Mucosa of descending colon (tissue), 3 donors: ENCODE results near the gene SCCPDH. TPM values are rescaled to one million over a fixed set of nuclear protein-coding genes. Genes with fewer than 3 reads are reported as not detected.
A peak's percentile ranks its signal among the peaks of the same experiment; 100 is the strongest.

Experiments
- ATAC-seq: fragments of 200-7000 bp; cut with Tn5 transposase; one replicate; pipeline ENCODE4 v1.9.1; 2020; ENCODE audit warnings: mild to moderate bottlenecking, moderate library complexity
- DNase-seq, 3 donors: peaks; one replicate each; pipeline ENCODE4 v3.0.0-alpha.2; 2020
- H3K36me3 ChIP-seq: fragments of 200-600 bp; one replicate; pipeline ENCODE4 v1.8.0; 2021; ENCODE audit warnings: low read depth, mild to moderate bottlenecking
- H3K4me1 ChIP-seq: fragments of 200-600 bp; one replicate; pipeline ENCODE4 v1.8.0; 2021; ENCODE audit warnings: low read depth, mild to moderate bottlenecking
- H3K4me3 ChIP-seq: fragments of 200-600 bp; one replicate; pipeline ENCODE4 v1.8.0; 2021; ENCODE audit warnings: mild to moderate bottlenecking
- H3K9me3 ChIP-seq: fragments of 200-600 bp; one replicate; pipeline ENCODE4 v1.8.0; 2021; ENCODE audit warnings: mild to moderate bottlenecking
- CTCF ChIP-seq: fragments of 200-600 bp; IDR thresholded peaks from one replicate; pipeline ENCODE4 v1.8.0; 2022; ENCODE audit warnings: antibody characterized with exemption, mild to moderate bottlenecking
- intact Hi-C, 2 donors: fragments of 100-400 bp; cut with DNase I in 1 of 2; cut with micrococcal nuclease in 1 of 2; formaldehyde crosslinking; loops; one replicate each; pipeline versions ENCODE4 v1.11.0 to v1.11.1; 2022; cut with DNase I, micrococcal nuclease
- total RNA-seq, 3 donors: library from RNA; stranded (reverse); fragmentation: NEBNext Ultra II Directional in 2 of 3; extraction: Animal tissue kit (Norgen Biotek cat#: 25700) in 2 of 3; gene quantifications; one replicate each; pipeline versions ENCODE4 v1.2.1 to v1.2.4, GENCODE V29; 2021 to 2023
- donor health status: DM: no; HTN: no; CAD: no; lungs with moderate emphysema.
- donor health status: DM: no; HTN: no; CAD: no.
- donor health status: DM: no; HTN: yes; CAD: no.

Gene SCCPDH
- total RNA-seq, 3 donors from 2014 or later: 15.5 to 31.5 (median 27.5) TPM

DNA sequence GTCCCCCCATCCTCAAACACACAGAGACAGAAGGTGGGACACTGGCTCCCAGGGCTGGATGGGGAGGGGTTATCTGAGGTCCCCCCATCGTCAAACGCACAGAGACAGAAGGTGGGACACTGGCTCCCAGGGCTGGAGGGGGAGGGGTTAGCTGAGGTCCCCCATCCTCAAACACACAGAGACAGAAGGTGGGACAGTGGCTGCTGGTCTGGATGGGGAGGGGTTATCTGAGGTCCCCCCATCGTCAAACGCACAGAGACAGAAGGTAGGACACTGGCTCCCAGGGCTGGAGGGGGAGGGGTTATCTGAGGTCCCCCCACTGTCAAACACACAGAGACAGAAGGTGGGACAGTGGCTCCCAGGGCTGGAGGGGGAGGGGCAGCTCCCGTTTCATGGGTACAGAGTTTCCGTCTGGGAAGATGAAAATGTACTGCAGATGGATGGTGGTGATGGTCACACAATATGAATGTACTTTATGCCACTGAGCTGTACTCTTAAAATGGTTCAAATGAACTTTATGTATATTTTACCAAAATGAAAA lies 69.2 kb downstream of the SCCPDH start:
- H3K9me3 ChIP-seq: no peaks in the 10 kb centered on the region
- DNase-seq: no peak
- no peak for TF ChIP-seq CTCF
- H3K4me1 ChIP-seq: no peaks in the 10 kb centered on the region
- H3K4me3 ChIP-seq: no peak overlapping the region
- ATAC-seq: no peak
- intact Hi-C loops: no loop called here
- H3K36me3 ChIP-seq: no peaks in the 10 kb centered on the region

DNA sequence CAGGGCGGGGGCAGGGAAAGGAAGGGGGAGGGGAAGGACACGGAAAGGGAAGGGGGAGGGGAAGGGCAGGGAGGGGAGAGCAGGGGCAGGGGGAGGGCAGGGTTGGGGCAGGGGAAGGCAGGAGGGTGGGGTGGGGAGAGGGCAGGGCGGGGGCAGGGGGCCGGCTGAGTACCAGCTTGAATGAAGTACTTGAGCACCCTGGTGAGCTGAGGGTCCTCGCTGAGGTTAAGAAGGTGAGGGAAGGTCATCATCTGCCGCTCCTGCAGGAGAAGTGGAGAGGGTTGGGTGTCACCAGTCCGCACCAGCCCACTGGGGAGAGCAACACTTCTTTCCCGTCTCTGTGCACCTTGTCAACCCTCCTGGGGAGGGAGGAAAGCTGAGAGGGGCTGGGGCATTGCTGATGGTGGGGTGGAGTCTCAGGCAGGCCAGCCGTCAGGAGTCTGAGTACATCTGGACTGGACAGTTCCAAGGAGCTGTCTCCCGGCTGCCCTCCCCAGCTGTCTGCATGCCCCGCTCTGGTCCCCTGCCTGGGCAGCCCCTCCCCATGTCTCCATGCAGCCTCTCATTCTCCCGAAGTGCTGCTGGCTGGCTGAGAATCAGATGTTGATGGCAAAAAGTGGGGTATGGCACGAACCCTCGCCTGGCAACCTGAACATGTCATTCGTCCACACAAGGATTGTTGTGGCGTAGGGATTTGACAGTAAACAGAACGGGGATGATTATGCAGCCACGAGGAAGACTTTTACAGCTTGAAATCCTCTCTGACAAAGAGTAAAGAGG lies 70.0 kb downstream of the SCCPDH start:
- ATAC-seq (no peak), DNase-seq (no peak)
- intact Hi-C loops: no loop called here
- H3K9me3 ChIP-seq: no peaks in the 10 kb centered on the region
- TF ChIP-seq CTCF: no peak
- no peak overlapping the region for H3K4me3 ChIP-seq
- no peaks in the 10 kb centered on the region for H3K4me1 ChIP-seq
- H3K36me3 ChIP-seq: no peaks in the 10 kb centered on the region

DNA sequence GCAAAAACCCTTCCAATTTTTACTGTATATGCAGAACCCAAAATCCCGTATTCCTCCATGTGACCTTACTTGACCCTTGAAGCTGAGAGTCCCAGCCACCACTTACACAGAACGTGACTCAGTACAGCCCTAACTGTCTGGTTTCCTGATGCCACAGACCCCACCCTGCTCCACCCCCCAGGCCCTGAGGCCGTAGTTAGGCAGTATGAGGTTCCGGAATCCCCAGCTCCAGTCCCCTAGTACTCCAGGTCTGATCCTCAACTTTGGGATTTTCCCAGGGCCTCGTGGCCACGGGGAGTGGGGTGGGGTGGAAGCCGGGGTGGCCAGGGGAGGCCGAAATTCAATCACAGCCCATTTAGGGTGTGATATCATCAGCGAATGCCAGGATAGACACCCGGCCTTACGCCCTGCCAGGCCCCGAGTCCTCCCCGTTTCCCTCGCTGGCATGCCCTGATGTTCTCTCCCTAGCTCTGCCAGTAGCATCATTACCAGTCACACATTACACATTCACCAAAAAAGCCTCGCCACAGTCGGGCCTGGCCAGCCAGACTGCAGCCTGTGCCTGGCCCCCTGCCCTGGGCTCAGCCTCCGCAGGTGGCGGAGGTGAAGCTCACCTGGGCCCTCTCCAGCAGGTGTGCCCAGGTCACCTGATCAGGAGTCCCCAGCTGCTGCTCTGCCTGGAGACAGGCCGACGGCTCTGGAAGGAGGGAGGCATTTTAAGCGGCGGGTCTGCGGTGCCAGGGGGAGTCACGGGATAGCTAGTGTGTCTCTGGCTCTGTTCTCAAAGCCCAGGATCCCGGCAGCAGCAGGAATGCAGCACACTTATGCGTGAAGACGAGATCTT lies 70.8 kb downstream of the SCCPDH start:
- DNase-seq: peak in 1 of 3 donors; percentile 43
- TF ChIP-seq CTCF: no peak
- no peaks in the 10 kb centered on the region for H3K9me3 ChIP-seq

DNA sequence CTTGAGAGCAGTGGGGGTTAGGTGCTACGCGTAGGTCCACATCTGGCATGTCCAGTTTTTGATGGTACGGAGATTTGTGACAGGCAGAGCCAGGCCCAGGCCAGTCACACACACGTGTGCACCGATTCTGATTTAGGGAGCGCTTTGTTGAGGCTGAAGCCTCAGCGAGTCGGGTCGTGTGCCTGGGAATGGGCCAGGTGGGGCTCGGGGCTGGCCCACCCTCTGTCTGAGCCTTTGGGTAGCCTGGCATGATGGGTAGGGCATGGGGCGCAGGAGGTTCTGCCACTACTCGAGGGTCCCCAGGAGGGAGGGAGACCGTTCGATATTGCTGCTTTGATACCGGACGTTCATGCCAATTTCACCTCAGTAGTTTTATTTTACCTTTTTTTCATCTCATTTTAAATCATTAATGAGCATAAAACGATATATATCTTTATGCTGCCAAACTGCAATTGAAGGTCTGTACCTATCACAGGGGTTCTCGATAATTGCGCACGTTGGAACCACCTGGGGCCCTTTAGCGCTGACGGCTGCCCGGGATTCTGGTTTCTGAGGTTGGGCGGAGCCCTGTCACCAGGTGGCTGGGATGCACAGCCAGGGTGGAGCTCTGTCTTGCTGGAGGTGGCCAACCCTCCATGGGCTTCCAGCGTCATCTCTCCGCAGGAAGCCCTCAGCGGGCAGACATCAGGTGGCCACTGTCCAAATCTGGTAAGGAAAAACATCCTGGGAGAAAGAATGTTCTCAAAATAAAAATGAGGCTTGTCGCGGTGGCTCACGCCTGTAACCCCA lies 71.9 kb downstream of the SCCPDH start:
- no peaks in the 10 kb centered on the region for H3K9me3 ChIP-seq
- no peaks in the 10 kb centered on the region for H3K4me1 ChIP-seq
- no peak overlapping the region for H3K4me3 ChIP-seq
- DNase-seq (no peak), ATAC-seq (no peak)
- no peak for TF ChIP-seq CTCF
- intact Hi-C loops: no loop called here
- H3K36me3 ChIP-seq: no peaks in the 10 kb centered on the region

More for the DNA sequence above, 70.8 kb downstream of the SCCPDH start:
- H3K36me3 ChIP-seq: no peaks in the 10 kb centered on the region
- peak; percentile 79 for ATAC-seq
- intact Hi-C loops: no loop called here
- no peaks in the 10 kb centered on the region for H3K4me1 ChIP-seq
- no peak overlapping the region for H3K4me3 ChIP-seq

- intact Hi-C loops: no loop called here
- no peak for DNase-seq
- H3K4me3 ChIP-seq: no peak overlapping the region
Measured at GRCh38 chr1:246797157-246797556, 72.9 kb downstream of the SCCPDH start.

More at GRCh38 chr1:246797157-246797556, 72.9 kb downstream of the SCCPDH start:
- Histone ChIP-seq H3K36me3 (no peaks in the 10 kb centered on the region), H3K9me3 (no peaks in the 10 kb centered on the region), H3K4me1 (no peaks in the 10 kb centered on the region)
- ATAC-seq: no peak
- TF ChIP-seq CTCF: no peak
